Hepatic stellate cell (primary cell): ENCODE data around the gene FAM131C.
A peak's percentile ranks its signal among the peaks of the same experiment; 100 is the strongest.

Source experiments
- DNase-seq: peaks from one replicate; pipeline ENCODE4 v3.0.0; 2011; ENCODE audit warnings: low spot score

The FAM131C gene

DNA sequence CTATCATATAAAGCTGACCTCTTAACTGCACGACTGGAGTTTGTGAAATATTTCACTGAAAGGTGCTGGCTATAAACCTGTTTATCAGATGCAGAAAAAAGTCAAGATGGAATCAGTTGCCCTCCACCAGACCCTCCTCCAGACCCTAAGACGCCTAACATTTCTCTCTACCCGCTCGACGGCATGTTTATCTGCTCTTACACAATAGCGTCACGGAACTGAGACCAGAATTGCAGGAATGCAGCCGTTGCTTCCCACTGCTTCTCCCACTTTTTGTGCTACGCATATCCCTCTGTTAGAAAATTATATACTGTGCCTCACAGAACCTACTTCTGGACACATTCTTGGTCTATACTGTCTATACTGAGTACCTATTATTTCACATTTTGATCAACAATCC lies 28.2 kb upstream of the FAM131C start:
- no peak for DNase-seq

DNA sequence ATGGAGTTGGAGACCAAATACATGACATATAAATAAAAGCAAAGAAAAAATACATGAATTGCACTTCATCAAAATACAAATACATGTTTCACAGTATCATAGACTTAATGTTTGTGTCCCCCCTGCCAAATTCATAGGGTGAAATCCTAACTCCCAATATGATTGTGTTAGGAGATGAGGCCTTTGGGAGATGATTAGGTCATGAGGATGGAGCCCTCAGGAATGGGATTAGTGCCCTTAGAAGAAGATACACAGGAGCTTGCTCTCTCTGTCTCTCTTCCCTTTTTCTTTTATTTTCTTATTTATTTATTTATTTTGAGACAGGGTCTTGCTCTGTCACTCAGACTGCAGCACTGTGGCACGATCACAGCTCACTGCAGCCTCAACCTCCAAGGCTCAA lies 26.0 kb upstream of the FAM131C start:
- no peak for DNase-seq

DNA sequence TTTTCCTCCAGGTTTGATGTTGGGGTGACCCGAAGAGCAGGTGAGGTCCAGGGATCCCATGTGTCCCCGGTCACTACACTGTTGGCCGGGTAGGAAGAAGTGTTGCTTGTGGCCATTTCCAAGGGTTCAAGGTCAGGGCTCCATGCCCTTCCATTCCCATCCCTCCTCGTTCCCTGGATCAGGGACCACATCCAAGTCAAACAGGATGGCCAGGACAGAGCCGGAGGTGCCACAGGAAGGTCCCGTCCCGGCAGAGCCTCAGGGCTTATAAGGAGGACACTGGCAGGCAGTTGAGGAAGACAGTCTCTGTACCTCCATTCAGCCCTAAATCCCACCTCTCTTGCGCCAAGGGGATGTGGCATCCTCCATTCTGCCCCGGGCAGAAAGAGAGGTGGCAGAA lies 22.0 kb upstream of the FAM131C start:
- no peak for DNase-seq

DNA sequence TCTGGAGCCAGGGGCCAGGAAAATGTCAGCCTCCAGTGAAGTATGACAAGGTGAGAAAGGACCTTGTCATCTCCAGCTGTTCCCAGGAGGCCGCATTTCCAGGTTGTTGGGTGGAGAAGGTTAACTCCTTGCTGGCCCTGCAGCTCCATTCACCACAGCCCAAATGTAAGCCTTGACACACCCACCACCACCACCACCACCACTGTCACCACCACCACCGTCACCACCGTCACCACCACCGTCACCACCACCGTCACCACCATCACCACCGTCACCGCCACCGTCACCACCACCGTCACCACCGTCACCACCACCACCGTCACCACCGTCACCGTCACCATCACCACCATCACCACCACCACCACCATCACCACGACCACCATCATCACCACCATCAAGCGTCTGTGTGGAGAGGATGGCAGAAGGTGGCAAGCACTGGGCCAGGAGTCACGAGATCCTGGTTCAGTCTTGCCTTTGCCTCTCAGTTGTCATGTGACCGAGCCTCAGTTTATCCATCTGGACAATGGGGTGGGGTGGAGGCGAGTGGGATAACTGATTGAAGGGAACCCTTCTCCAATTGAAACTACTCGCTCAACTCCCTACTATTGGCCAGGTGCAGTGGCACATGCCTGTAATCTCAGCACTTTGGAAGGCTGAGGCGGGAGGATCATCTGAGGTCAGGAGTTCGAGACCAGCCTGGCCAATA lies 21.2 kb upstream of the FAM131C start:
- no peak for DNase-seq

DNA sequence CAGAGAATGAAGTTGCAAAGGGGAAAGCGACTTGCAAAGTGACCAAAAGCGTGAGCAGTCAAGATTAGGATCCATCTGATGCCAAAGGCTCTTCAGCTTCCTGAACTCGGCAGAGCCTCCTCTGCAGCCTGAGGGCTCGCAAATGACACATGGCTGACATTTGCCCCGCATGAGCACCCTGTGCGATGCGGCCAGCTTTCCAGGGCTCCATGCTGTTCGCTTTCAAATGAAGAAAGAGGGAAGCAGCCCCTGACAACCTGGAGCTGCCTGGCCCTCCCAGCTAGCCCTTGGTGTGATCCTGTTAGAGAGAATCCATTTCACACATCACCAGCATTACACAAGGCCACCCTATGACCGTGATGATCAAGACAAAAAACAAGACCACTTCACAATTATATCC lies 20.2 kb upstream of the FAM131C start:
- no peak for DNase-seq

DNA sequence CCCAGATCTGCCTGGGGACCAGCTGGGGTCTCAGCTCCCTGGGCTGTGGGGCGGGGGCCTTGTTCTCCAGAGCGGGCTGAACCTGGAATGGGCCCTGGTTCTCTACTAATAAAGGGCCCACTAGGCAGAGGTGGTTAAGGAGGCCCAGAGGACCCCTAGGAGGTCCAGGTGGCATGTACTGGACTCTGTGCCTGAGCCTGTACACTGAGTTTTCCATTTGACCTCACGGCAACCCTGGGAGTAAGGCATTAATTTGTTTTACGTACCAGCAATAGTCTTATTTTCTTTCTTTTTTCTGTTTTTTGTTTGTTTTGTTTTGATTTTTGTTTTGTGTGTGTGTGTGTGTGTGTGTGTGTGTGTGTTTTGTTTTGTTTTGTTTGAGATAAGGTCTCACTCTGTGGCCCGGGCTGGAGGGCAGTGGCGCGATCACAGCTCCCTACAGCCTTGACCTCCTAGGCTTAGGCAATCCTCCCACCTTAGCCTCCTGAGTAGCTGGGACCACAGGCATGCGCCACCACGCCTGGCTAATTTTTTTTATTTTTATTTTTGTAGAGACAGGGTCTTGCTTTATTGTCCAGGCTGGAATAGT lies 19.6 kb upstream of the FAM131C start:
- no peak for DNase-seq

DNA sequence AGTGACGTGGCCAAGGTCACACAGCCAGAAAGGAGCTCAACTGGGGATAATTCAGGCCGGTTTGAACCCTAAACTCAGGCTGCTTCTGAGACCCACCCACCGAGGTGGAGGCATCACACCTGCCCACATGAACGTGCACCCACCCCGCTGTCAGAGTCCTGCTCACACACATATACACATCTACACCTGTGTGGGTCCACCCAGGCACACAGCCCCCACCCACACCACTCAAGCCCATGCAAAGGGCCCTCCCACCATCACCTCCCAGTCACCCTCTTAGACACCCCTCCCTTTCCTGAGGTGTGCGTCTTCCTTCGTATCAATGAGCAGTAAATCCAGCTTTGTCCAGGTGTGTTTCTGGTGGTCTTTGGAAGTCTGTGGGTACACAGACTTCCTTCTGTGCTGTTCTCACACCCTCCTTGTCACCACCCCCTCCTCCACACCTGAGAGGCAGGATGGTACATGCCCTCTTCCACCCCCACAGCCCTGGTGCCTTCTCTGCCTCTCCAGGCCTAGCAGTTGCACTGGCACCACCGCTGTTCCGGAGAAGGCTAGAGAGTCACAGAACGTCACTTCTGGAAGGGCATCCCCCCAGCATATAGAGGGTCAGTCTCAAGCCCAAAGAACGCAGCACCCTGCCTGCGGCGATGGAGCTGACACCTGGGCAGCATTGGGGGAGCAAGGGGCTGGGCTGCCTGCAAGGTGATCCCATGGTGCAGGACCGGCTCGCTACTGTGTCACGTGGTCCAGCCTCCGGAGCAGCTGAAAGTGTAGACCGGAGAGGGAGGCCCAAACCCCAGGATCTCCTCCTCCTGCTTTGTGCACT lies 18.9 kb upstream of the FAM131C start:
- DNase-seq: no peak

DNA sequence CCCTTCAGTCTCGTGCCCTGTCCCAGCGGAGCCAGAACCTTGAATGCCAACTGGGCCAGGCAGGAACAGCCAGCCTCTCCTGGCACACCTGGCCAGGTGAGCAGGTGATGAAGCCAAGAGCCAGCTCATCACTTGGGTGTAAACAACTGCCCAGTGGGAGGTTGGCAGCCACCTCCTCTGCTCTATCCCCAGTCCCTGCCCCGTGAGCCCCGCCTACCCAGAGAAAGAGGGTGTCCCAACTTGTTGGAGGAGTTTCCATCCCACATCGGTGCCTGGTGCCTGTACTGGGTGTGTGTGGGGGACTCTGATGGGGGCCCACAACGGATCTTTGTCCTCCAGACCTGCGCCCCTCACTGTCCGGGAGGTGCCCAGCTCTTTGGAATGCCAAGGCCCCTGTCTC lies 17.8 kb upstream of the FAM131C start:
- DNase-seq: no peak

DNA sequence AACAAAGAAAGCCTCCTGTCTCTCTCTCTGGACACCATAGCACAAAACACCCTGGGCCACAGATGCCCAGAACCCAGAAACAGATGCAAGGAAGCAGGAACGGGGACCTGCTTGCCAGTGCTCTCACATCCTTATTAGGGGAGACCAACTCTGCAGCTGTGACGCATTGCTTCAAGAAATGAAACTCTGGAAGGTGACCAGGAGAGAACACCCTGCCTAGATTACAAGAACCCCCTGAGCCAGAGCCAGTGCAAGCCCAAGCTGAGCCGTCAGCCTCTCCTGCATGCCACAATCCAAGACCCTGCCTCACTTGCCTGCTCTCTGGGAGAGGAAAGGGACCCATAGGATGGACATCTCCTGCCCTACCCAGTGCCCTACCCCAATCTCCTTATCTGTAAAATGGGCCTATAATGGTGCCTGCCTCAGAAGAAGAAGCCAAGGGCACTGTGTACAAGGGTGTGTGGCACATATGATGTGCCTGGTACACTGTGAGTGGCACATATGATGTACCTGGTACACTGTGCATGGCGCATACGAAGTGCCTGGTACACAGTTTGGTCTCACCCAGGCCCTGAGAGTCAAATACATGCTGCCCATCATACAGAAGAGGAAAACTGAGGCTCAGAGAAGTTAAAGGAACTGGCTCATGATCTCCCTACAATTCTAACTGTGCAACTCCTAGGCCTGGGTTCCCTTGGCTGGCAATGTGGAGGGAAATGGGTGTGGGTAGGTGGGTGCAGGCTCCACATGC lies 16.8 kb upstream of the FAM131C start:
- no peak for DNase-seq

DNA sequence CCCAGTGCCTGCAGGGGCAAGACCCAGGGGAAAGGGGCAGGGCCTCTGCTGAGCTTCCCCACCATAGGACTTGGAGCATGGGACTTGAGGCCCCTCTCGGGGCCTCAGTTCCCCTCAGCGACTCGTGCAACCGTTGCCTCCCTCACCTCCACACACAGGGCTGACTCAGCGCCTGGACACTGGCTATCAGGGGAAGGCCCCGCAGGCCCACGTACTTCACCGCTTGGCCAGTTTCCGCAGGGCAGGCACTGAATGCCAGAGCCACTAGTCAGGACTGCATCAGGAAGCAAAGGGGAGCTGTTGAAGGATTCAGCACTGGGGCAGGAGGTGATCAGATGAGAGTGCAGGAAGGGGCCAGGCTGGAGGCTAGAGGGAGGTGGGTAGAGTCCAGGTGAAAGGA lies 15.5 kb upstream of the FAM131C start:
- DNase-seq: no peak

DNA sequence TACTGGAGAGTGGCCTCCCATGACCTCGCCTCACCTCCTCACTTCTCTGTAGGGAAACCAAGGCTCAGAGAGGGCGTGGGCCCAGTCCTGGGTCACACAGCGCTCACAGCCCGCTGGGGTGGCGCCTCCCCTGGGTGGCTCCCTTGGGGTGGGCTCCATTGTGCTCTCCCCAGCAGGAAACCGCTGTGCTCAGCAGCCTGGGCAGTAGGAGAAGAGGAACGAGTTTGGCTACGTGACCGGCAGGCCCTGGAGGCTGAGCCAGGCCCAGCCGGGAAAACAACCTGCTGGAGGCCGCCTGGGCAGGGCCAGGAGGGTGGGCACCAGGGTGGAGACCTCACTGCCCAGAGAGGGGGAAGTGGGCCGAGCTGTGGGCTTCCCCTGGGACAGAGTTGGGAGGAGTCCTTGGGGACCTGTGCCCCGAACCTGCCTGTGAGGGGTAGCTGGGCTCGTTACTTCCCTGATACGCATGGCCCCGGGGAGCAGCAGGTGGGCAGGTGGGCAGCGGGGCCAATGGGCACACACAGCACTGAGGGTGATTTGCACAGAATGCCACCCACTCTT lies 15.0 kb upstream of the FAM131C start:
- no peak for DNase-seq

DNA sequence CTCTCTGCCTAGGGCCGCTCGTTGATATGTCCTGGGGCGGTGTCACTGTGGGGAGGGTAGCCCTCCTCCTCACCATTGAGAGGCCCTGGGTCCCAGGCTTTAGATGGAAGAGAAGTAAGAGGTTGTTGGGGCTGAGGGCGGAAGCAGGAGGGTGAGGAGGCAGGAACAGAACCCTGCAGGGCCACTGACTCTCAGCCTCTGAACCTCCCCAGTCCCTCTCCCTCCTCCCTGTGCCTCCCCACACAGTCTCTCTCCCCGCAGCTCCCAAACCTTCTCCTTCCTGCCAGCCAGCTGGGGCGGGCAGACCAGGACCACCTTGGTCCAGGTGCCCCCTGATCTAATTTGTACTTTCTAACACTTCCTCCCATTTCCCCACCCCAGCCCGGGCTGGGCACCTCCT lies 14.3 kb upstream of the FAM131C start:
- no peak for DNase-seq

DNA sequence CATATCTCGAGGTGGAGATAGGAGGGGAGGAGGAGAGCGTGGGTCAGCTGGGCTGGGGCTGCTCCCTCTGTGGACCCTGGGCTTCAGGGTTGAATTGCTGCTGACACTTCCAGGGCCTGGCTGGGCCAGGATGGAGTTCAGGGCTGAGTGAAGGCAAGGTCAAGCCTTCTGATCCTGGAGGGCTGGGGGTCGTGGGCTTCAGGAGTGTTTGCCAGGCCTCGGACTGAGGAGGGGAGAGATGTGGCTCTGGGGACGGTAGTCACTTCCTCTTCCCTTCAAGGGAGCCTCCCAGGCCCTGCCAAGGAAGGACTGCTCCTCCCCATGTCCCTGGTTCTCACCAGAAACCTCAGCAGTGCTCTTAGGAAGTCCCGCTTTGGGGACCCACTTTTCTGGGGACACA lies 12.1 kb upstream of the FAM131C start:
- DNase-seq: no peak

DNA sequence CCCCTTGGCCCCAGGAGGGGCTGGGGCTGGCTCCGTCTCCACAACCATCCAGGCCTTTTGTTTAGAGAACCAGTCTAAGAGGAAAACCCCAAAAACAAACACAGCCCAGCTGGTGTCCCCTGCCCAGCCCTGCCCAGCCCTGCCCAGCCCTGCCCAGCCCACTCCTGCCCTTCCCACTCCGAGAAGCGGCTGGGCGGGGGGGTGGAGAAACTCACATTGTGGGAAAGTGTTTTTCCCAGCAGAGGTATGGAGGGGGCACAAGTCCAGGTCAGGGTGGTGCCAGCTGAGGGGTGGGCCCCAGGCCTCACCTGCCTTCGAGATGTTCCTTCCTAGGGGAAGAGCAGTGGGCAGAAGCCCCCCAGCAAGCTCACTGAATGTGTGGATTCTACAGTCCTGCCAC lies 10.0 kb upstream of the FAM131C start:
- DNase-seq: no peak

DNA sequence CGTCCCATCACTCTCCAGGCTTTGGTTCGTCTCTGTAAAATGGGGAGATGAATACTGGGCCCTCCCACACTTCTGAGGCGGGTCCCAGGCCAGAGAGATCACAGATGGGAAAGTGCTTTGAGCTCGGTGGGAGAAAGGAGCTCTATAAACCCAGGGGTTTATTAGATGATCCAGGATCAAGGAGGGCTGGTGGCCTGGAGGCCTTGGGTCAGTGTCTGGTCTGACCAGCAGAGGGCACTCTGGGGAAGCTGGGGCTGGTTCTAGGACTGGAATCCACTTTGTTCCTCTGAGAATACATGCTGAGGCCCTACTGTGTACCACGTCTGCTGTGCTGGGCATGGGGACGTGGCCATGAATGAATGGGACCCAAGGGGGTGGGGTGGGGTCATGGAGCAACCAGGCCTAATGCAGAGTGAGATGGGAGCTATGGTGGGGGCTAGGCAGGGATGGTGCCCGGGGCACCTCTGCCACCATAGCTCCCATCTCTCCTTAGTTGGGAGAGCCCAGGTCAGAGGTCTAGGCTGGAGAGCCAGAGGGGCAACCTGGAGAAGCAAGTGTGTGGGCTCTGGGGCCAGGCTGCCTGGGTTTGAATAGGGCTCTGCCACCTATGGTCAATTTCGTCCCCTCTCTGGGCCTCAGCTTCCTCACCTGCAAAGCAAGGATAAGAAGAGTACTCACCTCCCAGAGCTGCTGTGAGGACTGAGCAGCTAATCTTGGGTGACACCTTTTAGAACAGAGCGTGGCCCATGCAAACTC lies 9.0 kb upstream of the FAM131C start:
- DNase-seq: peak; percentile 87

DNA sequence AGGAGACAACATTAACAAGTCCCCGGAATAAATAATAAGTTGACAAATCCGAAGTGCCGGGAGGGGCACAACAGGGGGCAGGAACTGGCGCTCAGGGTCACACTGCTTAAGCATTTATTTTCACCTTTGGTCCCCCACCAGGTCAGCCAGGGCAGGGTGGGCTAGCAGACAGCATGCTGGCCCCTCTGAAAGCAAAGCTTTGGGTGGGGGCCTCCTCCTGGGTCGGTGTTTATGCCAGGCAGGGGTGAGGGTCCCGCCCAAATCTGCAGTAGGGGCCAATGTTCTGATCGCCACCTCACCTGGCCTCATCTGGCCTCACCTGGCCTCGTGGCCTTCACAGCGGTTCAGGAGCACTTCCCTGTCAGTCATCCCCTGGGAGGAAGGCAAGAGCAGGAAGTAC lies 8.2 kb upstream of the FAM131C start:
- DNase-seq: no peak

DNA sequence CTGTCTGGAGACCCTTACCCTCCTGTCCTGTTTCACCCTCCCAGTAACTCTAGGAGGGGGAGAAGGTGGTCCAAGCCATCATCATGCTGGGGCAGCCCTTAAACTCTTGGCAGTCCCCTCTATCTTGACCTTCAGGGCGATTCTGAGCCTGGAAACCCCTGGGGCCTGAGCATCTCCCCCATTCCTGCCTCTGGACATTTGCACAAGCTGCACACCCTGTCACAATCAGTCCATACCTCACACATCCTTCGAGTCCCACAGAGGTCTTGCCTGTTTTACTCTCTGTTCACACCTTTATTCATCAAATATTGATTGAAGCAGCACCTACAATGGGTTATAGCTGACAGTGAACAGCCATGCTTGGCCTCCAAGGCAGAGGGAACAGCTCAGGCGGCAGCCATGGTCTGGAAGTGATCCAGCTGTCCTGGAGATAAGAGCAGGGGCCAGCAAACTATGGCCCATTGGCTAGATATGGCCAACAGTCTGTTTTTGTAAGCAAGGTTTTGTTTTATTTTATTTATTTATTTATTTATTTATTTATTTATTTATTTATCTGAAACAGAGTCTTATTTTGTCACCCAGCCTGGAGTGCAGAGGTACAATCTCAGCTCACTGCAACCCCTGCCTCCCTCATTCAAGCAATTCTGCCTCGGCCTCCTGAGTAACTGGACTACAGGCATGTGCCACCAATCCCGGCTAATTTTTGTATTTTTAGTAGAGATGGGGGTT lies 7.1 kb upstream of the FAM131C start:
- no peak for DNase-seq

DNA sequence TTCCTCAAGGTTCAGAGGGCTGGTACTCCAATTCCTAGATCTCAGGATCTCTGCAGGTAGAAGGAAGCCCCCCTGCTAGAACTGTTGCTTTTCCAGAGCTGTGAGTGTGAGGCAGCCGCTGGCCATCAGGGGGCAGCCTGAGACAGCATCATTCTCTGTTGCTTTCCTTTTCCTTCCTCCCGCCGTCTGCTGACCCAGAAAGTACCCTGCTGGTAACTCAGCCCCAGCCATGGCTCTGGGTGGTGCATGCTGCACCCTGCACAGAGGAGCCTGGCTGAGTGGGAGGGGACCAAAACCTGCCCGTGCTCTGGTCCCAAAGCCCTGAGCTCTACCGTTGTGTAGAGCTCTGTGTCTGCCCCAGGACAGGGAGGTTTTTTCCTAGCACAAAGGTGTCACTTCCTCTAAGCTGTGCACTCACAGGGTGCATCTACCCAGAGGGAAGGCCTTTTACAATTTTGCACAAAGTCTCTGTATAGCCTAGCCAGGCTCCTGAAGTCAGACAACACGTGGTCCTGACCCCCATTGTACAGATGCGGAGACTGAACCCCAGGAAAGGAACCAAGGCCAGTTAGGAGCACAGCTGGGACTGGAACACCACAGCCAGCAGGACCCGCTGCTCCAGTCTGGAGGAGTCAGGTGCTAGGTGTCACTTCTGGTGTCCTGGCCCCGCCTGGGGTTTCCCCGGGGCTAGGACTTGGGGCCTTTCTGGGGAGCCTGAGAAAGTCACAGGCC lies 5.6 kb upstream of the FAM131C start:
- peak; percentile 84 for DNase-seq

DNA sequence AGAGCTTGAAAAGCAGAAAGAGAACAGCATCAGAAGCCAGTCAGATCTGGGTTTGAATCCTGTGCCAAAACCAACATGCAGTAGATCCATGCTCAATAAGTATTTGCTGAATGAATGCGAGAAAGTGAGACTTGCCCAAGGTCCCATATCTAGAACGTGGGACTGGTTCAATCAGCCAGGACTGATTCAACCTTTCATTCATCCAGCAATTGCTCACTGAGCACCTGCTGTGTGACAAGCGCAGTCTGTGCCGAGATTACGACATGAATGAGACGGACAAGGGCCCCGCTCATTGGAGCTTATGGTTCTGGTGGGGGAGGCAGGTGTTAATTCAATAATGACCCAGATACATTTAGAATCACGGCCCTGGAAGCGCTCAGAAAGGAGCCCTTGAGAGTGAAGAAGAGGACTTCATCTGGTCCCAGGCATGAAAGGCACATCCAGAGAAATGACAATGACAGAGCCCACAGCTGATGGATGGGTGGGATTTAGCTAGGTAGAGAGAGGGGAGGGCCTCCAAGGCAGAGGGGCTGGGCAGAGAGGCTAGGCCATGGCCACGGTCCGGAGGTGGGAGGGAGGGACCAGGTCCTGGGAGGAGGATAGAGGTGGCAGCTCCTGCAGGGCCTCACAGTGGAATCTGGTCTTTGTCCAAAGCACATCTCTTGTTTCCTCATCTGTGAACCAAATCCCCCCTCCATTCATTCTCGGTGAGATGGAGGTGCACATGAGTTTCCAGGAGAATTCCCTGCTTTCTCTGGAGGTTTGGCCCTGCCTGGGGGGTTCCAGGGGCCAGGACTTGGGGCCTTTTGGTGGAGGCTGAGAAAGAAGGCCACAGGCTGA lies 4.2 kb upstream of the FAM131C start:
- DNase-seq: no peak
